IPS-18a (cell line): ENCODE measurements around the gene ZCCHC3.

Experiments
- H3K27ac ChIP-seq: one replicate; pipeline ENCODE4 v1.5.1; 2013; ENCODE audit warnings: low read length
- H3K27me3 ChIP-seq: one replicate; pipeline ENCODE4 v1.6.1; 2013; ENCODE audit warnings: mild to moderate bottlenecking, low read length; ENCODE audit not compliant: control insufficient read depth, insufficient read depth
- H3K36me3 ChIP-seq: one replicate; pipeline ENCODE4 v1.6.1; 2013; ENCODE audit warnings: low read depth, low read length; ENCODE audit not compliant: control insufficient read depth
- H3K4me1 ChIP-seq: one replicate; pipeline ENCODE4 v1.6.1; 2013; ENCODE audit warnings: low read depth, low read length; ENCODE audit not compliant: control insufficient read depth
- H3K4me3 ChIP-seq: one replicate; pipeline ENCODE4 v1.5.1; 2013; ENCODE audit warnings: low read length
- H3K9ac ChIP-seq: one replicate; pipeline ENCODE4 v1.6.1; 2013; ENCODE audit warnings: mild to moderate bottlenecking, low read length, moderate library complexity
- H3K9me3 ChIP-seq: one replicate; pipeline ENCODE4 v1.6.1; 2013; ENCODE audit warnings: low read depth, low read length; ENCODE audit not compliant: control insufficient read depth

Gene ZCCHC3

GRCh38 chr20:271069-271468 lies 26.3 kb upstream of the ZCCHC3 start:
- H3K27me3 ChIP-seq, result peaks cover 7% of the 10 kb centered on the region
- H3K27ac ChIP-seq, result no peak overlapping the region
- H3K4me1 ChIP-seq, result peaks cover 6% of the 10 kb centered on the region
- no peak overlapping the region for H3K9ac ChIP-seq
- H3K4me3 ChIP-seq, result no peak overlapping the region
- no peaks in the 10 kb centered on the region for H3K9me3 ChIP-seq
- no peaks in the 10 kb centered on the region for H3K36me3 ChIP-seq

- Histone ChIP-seq H3K4me3 (no peak overlapping the region), H3K27ac (no peak overlapping the region), H3K9ac (no peak overlapping the region), H3K4me1 (peaks cover 3% of the 10 kb centered on the region), H3K9me3 (no peaks in the 10 kb centered on the region), H3K36me3 (no peaks in the 10 kb centered on the region), H3K27me3 (peaks cover 2% of the 10 kb centered on the region)
Measured at GRCh38 chr20:271528-271927, 25.8 kb upstream of the ZCCHC3 start.

GRCh38 chr20:272718-273117 lies 24.7 kb upstream of the ZCCHC3 start:
- Histone ChIP-seq H3K9me3 (no peaks in the 10 kb centered on the region), H3K36me3 (no peaks in the 10 kb centered on the region), H3K27ac (no peak overlapping the region), H3K9ac (no peak overlapping the region), H3K27me3 (no peaks in the 10 kb centered on the region), H3K4me1 (no peaks in the 10 kb centered on the region), H3K4me3 (no peak overlapping the region)

GRCh38 chr20:273884-274283 lies 23.5 kb upstream of the ZCCHC3 start:
- H3K27ac ChIP-seq, result no peak overlapping the region
- no peaks in the 10 kb centered on the region for H3K9me3 ChIP-seq
- H3K9ac ChIP-seq, result no peak overlapping the region
- H3K4me3 ChIP-seq, result no peak overlapping the region
- H3K4me1 ChIP-seq, result no peaks in the 10 kb centered on the region
- H3K36me3 ChIP-seq, result no peaks in the 10 kb centered on the region
- no peaks in the 10 kb centered on the region for H3K27me3 ChIP-seq

- H3K9me3 ChIP-seq, result no peaks in the 10 kb centered on the region
- no peak overlapping the region for H3K27ac ChIP-seq
- H3K27me3 ChIP-seq, result no peaks in the 10 kb centered on the region
- no peak overlapping the region for H3K9ac ChIP-seq
- H3K4me1 ChIP-seq, result no peaks in the 10 kb centered on the region
- H3K4me3 ChIP-seq, result no peak overlapping the region
- no peaks in the 10 kb centered on the region for H3K36me3 ChIP-seq
Measured at GRCh38 chr20:275791-276190, 21.6 kb upstream of the ZCCHC3 start.

- H3K4me1 ChIP-seq, result no peaks in the 10 kb centered on the region
- no peak overlapping the region for H3K9ac ChIP-seq
- H3K27me3 ChIP-seq, result peaks cover 5% of the 10 kb centered on the region
- no peak overlapping the region for H3K4me3 ChIP-seq
- no peaks in the 10 kb centered on the region for H3K9me3 ChIP-seq
- no peak overlapping the region for H3K27ac ChIP-seq
- no peaks in the 10 kb centered on the region for H3K36me3 ChIP-seq
Measured at GRCh38 chr20:276620-277495, 20.5 kb upstream of the ZCCHC3 start.

- Histone ChIP-seq H3K9me3 (no peaks in the 10 kb centered on the region), H3K36me3 (no peaks in the 10 kb centered on the region)
Measured at GRCh38 chr20:277496-277781, 19.9 kb upstream of the ZCCHC3 start.

GRCh38 chr20:278181-278580 lies 19.2 kb upstream of the ZCCHC3 start:
- Histone ChIP-seq H3K27ac (no peak overlapping the region), H3K36me3 (no peaks in the 10 kb centered on the region), H3K9me3 (no peaks in the 10 kb centered on the region), H3K9ac (no peak overlapping the region), H3K4me3 (peak overlapping the region; percentile 47), H3K27me3 (peaks cover 5% of the 10 kb centered on the region), H3K4me1 (no peaks in the 10 kb centered on the region)

More at GRCh38 chr20:277496-277781, 19.9 kb upstream of the ZCCHC3 start:
- peaks cover 5% of the 10 kb centered on the region for H3K27me3 ChIP-seq
- no peak overlapping the region for H3K27ac ChIP-seq
- no peaks in the 10 kb centered on the region for H3K4me1 ChIP-seq
- no peak overlapping the region for H3K9ac ChIP-seq
- no peak overlapping the region for H3K4me3 ChIP-seq

GRCh38 chr20:278607-279571 lies 18.5 kb upstream of the ZCCHC3 start:
- Histone ChIP-seq H3K36me3 (no peaks in the 10 kb centered on the region), H3K4me3 (peak overlapping the region; percentile 47), H3K9ac (no peak overlapping the region), H3K9me3 (no peaks in the 10 kb centered on the region), H3K27me3 (peaks cover 5% of the 10 kb centered on the region), H3K4me1 (no peaks in the 10 kb centered on the region), H3K27ac (no peak overlapping the region)

GRCh38 chr20:284172-284571 lies 13.2 kb upstream of the ZCCHC3 start:
- Histone ChIP-seq H3K9me3 (no peaks in the 10 kb centered on the region), H3K36me3 (no peaks in the 10 kb centered on the region), H3K4me3 (no peak overlapping the region), H3K9ac (no peak overlapping the region), H3K27ac (no peak overlapping the region), H3K27me3 (peaks cover 5% of the 10 kb centered on the region), H3K4me1 (no peaks in the 10 kb centered on the region)

GRCh38 chr20:286508-286907 lies 10.9 kb upstream of the ZCCHC3 start:
- Histone ChIP-seq H3K36me3 (no peaks in the 10 kb centered on the region), H3K9ac (no peak overlapping the region), H3K9me3 (no peaks in the 10 kb centered on the region), H3K4me3 (no peak overlapping the region), H3K4me1 (peaks cover 10% of the 10 kb centered on the region), H3K27me3 (peaks cover 2% of the 10 kb centered on the region), H3K27ac (no peak overlapping the region)
